CD4-positive, alpha-beta T cell (primary cell): ENCODE results near the gene DSN1. TPM values are rescaled to one million over a fixed set of nuclear protein-coding genes. Genes with fewer than 3 reads are reported as not detected.

Experiments
- ATAC-seq: fragments of 200-7000 bp; cut with Tn5 transposase; one replicate; pipeline ENCODE4 v1.10.0; 2022; ENCODE audit warnings: mild to moderate bottlenecking; ENCODE audit not compliant: poor library complexity
- CTCF ChIA-PET: fragments of 350-600 bp; sonication (Branson Sonifier 250); formaldehyde crosslinking; loops from one replicate; lab custom pipeline; 2021; ENCODE audit warnings: antibody characterized with exemption, inconsistent platforms; lab: Charles Lee
- POLR2A ChIA-PET: fragments of 350-600 bp; sonication (Branson Sonifier 250); formaldehyde crosslinking; loops from one replicate; lab custom pipeline; 2021; ENCODE audit warnings: antibody characterized with exemption, inconsistent platforms; lab: Charles Lee
- DNase-seq, 14 experiments: peaks; one replicate each; pipeline ENCODE4 v3.0.0-alpha.2; 2013 to 2020; ENCODE audit warnings: mixed read lengths in 2 of 14
- H3K27ac ChIP-seq, 2 donors: one replicate each; pipeline versions ENCODE4 v1.5.1 to v1.7.0; 2013; ENCODE audit warnings: low read length in 2 of 2, low read depth in 1 of 2, mild to moderate bottlenecking in 1 of 2
- H3K27me3 ChIP-seq, 2 experiments: 1 replicate in 1 of 2; 2 replicates in 1 of 2; pipeline versions ENCODE4 v1.6.1 to v1.7.0; 2013; ENCODE audit warnings: low read length in 2 of 2, control low read depth in 1 of 2, mild to moderate bottlenecking in 1 of 2, moderate library complexity in 1 of 2; ENCODE audit not compliant: insufficient read depth in 2 of 2, control insufficient read depth in 1 of 2
- H3K36me3 ChIP-seq: one replicate; pipeline ENCODE4 v1.6.1; 2013; ENCODE audit warnings: low read length, control low read depth; ENCODE audit not compliant: insufficient read depth
- H3K4me1 ChIP-seq: one replicate; pipeline ENCODE4 v1.6.1; 2013; ENCODE audit warnings: low read length, control low read depth; ENCODE audit not compliant: insufficient read depth
- H3K4me3 ChIP-seq: one replicate; pipeline ENCODE4 v1.5.1; 2013; ENCODE audit warnings: mild to moderate bottlenecking, low read length, moderate library complexity
- H3K9me3 ChIP-seq, 2 experiments: 1 replicate in 1 of 2; 2 replicates in 1 of 2; pipeline versions ENCODE4 v1.6.1 to v1.7.0; 2013; ENCODE audit warnings: low read length in 2 of 2, mild to moderate bottlenecking in 2 of 2, control low read depth in 1 of 2, moderate library complexity in 1 of 2; ENCODE audit not compliant: control insufficient read depth in 1 of 2, insufficient read depth in 1 of 2
- H3K27ac Mint-ChIP-seq: one replicate; pipeline ENCODE4 v1.8.0; 2020; ENCODE audit warnings: mixed read lengths
- H3K27me3 Mint-ChIP-seq: one replicate; pipeline ENCODE4 v1.8.0; 2021; ENCODE audit warnings: mixed read lengths
- H3K36me3 Mint-ChIP-seq: one replicate; pipeline ENCODE4 v1.8.0; 2021; ENCODE audit warnings: low read depth, mixed read lengths
- H3K4me1 Mint-ChIP-seq: one replicate; pipeline ENCODE4 v1.8.0; 2021; ENCODE audit warnings: low read depth, mixed read lengths
- H3K4me3 Mint-ChIP-seq: one replicate; pipeline ENCODE4 v1.8.0; 2020; ENCODE audit warnings: mild to moderate bottlenecking, mixed read lengths
- H3K9me3 Mint-ChIP-seq: one replicate; pipeline ENCODE4 v1.8.0; 2020; ENCODE audit warnings: mixed read lengths
- CTCF ChIP-seq: fragments of 200-600 bp; IDR thresholded peaks from one replicate; pipeline ENCODE4 v1.8.0; 2022; ENCODE audit warnings: antibody characterized with exemption, mild to moderate bottlenecking
- intact Hi-C, 2 experiments: fragments of 100-400 bp; cut with DNase I in 1 of 2; cut with micrococcal nuclease in 1 of 2; formaldehyde crosslinking; loops; one replicate each; pipeline versions ENCODE4 v1.15.1 to v1.9.0; 2023 to 2025; cut with DNase I, micrococcal nuclease
- total RNA-seq, 174 experiments: library from RNA in 2 of 174; stranded (reverse) in 2 of 174; gene quantifications; one replicate each; pipeline ENCODE4 v1.2.3 and lab custom pipeline; 2021 to 2026

DSN1 gene
- total RNA-seq, 2 experiments from 2014 or later: 10.5 to 14.3 TPM

- no peaks in the 10 kb centered on the region for H3K9me3 Mint-ChIP-seq
- peaks cover 9% of the 10 kb centered on the region for H3K36me3 Mint-ChIP-seq
- Histone ChIP-seq H3K4me1 (peaks cover 21% of the 10 kb centered on the region), H3K9me3 (no peaks in the 10 kb centered on the region), H3K27ac (no peak overlapping the region), H3K27me3 (no peaks in the 10 kb centered on the region), H3K4me3 (no peak overlapping the region), H3K36me3 (no peaks in the 10 kb centered on the region)
- no peak for TF ChIP-seq CTCF
- ChIA-PET CTCF (no interaction called here), POLR2A (no interaction called here)
- H3K4me1 Mint-ChIP-seq: peaks cover 16% of the 10 kb centered on the region
- no peaks in the 10 kb centered on the region for H3K27me3 Mint-ChIP-seq
- no peak overlapping the region for H3K27ac Mint-ChIP-seq
- no peak overlapping the region for H3K4me3 Mint-ChIP-seq
- intact Hi-C loops: no loop called here
- DNase-seq (no peak), ATAC-seq (no peak)
Measured at GRCh38 chr20:36777167-36777566, 3.6 kb upstream of the DSN1 start.

- no peak for DNase-seq
- POLR2A ChIA-PET: no interaction called here
Measured at GRCh38 chr20:36775826-36776225, 2.3 kb upstream of the DSN1 start.

DNA sequence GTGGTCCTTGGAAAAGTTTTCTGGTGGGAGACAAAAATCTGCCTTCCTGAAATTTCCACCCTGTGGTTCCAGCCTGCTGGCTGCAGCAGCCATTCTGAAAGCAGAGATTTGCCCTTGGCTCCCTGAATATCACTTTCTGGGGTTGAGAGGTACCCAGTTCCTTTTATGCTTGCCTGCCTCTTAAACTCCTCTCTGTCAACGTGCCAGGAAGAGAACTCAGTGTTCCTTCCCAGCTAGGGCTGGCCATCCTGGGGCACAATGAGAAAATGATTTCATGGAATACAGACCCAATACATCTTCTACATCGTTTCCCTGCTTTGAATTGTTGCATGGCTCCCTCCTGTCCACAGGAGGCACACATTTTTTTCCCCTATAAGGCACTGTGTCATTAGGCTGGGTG, 1.6 kb upstream of the DSN1 start:
- no peaks in the 10 kb centered on the region for H3K9me3 ChIP-seq
- ATAC-seq: no peak
- H3K27me3 ChIP-seq: no peaks in the 10 kb centered on the region
- peak overlapping the region; percentile 78 for H3K4me3 Mint-ChIP-seq
- ChIA-PET POLR2A (interaction anchor here (2.5 kb wide), 1 partner anchor 169 kb away, joined by 16 read pairs; the partner anchor contains the start of gene RAB5IF), CTCF (interaction anchor here (0.7 to 1.4 kb wide), 2 partner anchors 21 to 142 kb away, joined by 3 to 5 read pairs; no protein-coding TSS in a partner anchor)
- H3K4me1 ChIP-seq: peaks cover 21% of the 10 kb centered on the region
- H3K4me1 Mint-ChIP-seq: peaks cover 21% of the 10 kb centered on the region
- H3K4me3 ChIP-seq: no peak overlapping the region
- no peaks in the 10 kb centered on the region for H3K27me3 Mint-ChIP-seq
- no peak for DNase-seq
- H3K36me3 ChIP-seq: no peaks in the 10 kb centered on the region
- no peaks in the 10 kb centered on the region for H3K9me3 Mint-ChIP-seq
- intact Hi-C loops: loop anchor here (2.0 kb wide), 2 partner anchors 314 to 322 kb away; no protein-coding TSS in a partner anchor
- no peak overlapping the region for H3K27ac ChIP-seq
- no peak for TF ChIP-seq CTCF
- peaks cover 13% of the 10 kb centered on the region for H3K36me3 Mint-ChIP-seq
- peak overlapping the region; percentile 94 for H3K27ac Mint-ChIP-seq

More at GRCh38 chr20:36775826-36776225, 2.3 kb upstream of the DSN1 start:
- Mint-ChIP-seq H3K36me3 (peaks cover 10% of the 10 kb centered on the region), H3K4me3 (peak overlapping the region; percentile 74), H3K9me3 (no peaks in the 10 kb centered on the region), H3K27ac (peak overlapping the region; percentile 27), H3K27me3 (no peaks in the 10 kb centered on the region), H3K4me1 (peaks cover 20% of the 10 kb centered on the region)
- intact Hi-C loops: loop anchor here (2.0 kb wide), 2 partner anchors 315 to 321 kb away; no protein-coding TSS in a partner anchor
- CTCF ChIA-PET: interaction anchor here (0.7 to 1.4 kb wide), 3 partner anchors 22 to 143 kb away, joined by 3 to 5 read pairs (median 3); no protein-coding TSS in a partner anchor
- H3K36me3 ChIP-seq: no peaks in the 10 kb centered on the region
- H3K9me3 ChIP-seq: no peaks in the 10 kb centered on the region
- no peak overlapping the region for H3K27ac ChIP-seq
- no peak for ATAC-seq
- H3K4me3 ChIP-seq: no peak overlapping the region
- no peak for TF ChIP-seq CTCF
- H3K27me3 ChIP-seq: no peaks in the 10 kb centered on the region
- peaks cover 21% of the 10 kb centered on the region for H3K4me1 ChIP-seq
